ENCODE measurements around the gene RBM3. TPM values are rescaled to one million over a fixed set of nuclear protein-coding genes. Genes with fewer than 3 reads are reported as not detected.
A peak's percentile ranks its signal among the peaks of the same experiment; 100 is the strongest.

Gene RBM3
- total RNA-seq, 2 experiments from 2014 or later: 255 to 258 TPM

GRCh38 chrX:48595929-48596328 lies 21.6 kb downstream of the RBM3 start:
- Mint-ChIP-seq H3K36me3 (no peaks in the 10 kb centered on the region), H3K27ac (no peak overlapping the region)

DNA sequence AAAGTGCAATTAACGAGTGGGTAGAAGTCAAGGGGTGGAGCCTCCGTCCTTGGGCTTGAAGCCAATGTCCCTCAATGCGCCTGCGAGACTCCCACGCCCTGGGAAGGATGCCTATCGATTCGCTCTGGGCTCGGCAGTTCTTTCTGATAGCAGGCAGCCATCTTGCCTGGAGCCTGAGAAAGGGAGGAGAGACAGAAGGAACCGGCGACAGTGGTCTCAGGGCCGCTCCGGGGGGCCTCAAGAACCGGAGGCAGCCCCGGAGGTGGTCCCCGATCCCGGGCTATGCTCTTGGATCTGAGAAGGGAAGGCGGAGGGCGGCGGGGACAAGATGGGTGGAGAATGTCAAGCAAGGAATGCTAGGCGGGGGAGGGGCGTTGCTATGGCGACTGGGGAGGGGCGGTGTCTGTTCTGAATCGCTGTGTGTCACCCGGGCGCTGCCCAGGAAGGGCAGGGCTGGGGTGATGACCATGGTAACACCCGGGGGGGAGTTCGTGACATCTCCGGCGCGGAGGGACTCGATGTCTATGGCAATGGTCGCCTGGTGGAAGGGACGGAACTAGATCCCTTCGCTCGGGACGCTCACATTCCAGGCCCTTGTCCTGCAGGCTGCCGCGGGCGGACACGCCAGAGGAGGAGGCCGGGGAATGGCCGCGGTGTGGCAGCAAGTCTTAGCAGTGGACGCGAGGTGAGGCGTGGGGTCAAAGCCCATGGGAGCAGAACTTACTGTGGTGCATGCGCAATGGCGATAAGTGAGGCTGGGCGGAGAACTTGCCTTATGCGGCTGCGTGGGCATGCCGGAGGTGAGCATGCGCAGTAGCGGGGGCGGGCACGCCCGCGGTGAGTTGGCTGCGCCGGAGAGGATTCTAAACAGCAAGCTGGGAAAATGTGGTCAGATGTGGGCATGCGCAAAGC lies 23.3 kb downstream of the RBM3 start, which contains the start of gene WDR13:
TSS of gene WDR13 (plus strand) at position 140 of the 912 bp plus-strand sequence. CDS start at position 645, 505 bp downstream.
- H3K27me3 Mint-ChIP-seq: no peaks in the 10 kb centered on the region
- DNase-seq: peak; percentile 88
- peak within 1 kb of the TSS; percentile 99 for H3K27ac Mint-ChIP-seq
- H3K4me1 Mint-ChIP-seq: peaks cover 7% of the 10 kb centered on the region
- H3K9me3 Mint-ChIP-seq: no peaks in the 10 kb centered on the region
- no peaks in the 10 kb centered on the region for H3K36me3 Mint-ChIP-seq
- H3K4me3 Mint-ChIP-seq: peak within 1 kb of the TSS; percentile 97

More at GRCh38 chrX:48595929-48596328, 21.6 kb downstream of the RBM3 start:
- peaks cover 7% of the 10 kb centered on the region for H3K4me1 Mint-ChIP-seq
- H3K4me3 Mint-ChIP-seq: no peak overlapping the region
- no peak for DNase-seq
- no peaks in the 10 kb centered on the region for H3K9me3 Mint-ChIP-seq
- no peaks in the 10 kb centered on the region for H3K27me3 Mint-ChIP-seq

DNA sequence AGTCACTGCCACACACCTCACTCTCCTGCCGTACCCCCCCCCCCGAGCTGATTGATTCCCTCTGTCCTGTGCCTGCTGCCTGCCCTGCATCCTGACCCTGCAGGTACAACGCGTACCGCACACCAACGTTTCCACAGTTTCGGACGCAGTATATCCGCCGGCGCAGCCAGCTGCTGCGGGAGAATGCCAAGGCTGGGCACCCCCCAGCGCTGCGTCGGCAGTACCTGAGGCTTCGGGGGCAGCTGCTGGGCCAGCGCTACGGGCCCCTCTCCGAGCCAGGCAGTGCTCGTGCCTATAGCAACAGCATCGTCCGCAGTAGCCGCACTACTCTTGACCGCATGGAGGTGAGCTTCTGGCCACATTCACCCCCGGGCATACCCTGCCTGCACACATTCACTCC lies 24.3 kb downstream of the RBM3 start:
- DNase-seq: no peak
- peak overlapping the region; percentile 99 for H3K27ac Mint-ChIP-seq
- peaks cover 7% of the 10 kb centered on the region for H3K4me1 Mint-ChIP-seq
- H3K9me3 Mint-ChIP-seq: no peaks in the 10 kb centered on the region
- H3K4me3 Mint-ChIP-seq: peak overlapping the region; percentile 97
- no peaks in the 10 kb centered on the region for H3K36me3 Mint-ChIP-seq
- no peaks in the 10 kb centered on the region for H3K27me3 Mint-ChIP-seq

DNA sequence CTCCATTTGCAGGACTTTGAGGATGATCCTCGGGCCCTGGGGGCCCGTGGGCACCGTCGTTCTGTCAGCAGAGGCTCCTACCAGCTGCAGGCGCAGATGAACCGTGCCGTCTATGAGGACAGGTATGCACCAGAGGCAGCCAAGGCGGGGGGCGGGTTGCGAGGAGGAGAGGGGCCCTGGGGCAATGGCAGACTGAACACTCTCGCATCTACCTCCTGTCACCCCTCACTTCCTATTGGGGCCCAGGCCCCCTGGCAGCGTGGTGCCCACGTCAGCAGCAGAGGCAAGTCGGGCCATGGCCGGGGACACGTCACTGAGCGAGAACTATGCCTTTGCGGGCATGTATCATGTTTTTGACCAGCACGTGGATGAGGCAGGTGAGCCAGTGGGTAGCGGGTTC lies 25.1 kb downstream of the RBM3 start:
- H3K9me3 Mint-ChIP-seq: no peaks in the 10 kb centered on the region
- no peaks in the 10 kb centered on the region for H3K27me3 Mint-ChIP-seq
- peaks cover 7% of the 10 kb centered on the region for H3K4me1 Mint-ChIP-seq
- H3K4me3 Mint-ChIP-seq: no peak overlapping the region
- no peak for DNase-seq
- no peaks in the 10 kb centered on the region for H3K36me3 Mint-ChIP-seq
- no peak overlapping the region for H3K27ac Mint-ChIP-seq

DNA sequence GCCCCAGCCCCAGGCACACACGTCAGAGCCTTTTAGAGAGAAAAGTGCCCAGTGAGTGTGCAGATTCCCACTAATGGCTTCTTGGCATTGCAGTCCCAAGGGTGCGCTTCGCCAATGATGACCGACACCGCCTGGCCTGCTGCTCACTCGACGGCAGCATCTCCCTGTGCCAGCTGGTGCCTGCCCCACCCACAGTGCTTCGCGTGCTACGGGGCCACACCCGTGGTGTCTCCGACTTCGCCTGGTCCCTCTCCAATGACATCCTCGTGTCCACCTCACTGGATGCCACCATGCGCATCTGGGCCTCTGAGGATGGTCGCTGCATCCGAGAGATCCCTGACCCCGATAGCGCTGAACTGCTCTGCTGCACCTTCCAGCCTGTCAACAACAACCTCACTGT lies 25.9 kb downstream of the RBM3 start:
- H3K27me3 Mint-ChIP-seq: no peaks in the 10 kb centered on the region
- H3K9me3 Mint-ChIP-seq: no peaks in the 10 kb centered on the region
- H3K4me3 Mint-ChIP-seq: no peak overlapping the region
- no peak overlapping the region for H3K27ac Mint-ChIP-seq
- no peak for DNase-seq
- no peaks in the 10 kb centered on the region for H3K36me3 Mint-ChIP-seq
- peaks cover 7% of the 10 kb centered on the region for H3K4me1 Mint-ChIP-seq

GRCh38 chrX:48601741-48602394 lies 27.6 kb downstream of the RBM3 start:
- Mint-ChIP-seq H3K4me1 (peaks cover 7% of the 10 kb centered on the region), H3K27me3 (no peaks in the 10 kb centered on the region), H3K36me3 (no peaks in the 10 kb centered on the region), H3K9me3 (no peaks in the 10 kb centered on the region), H3K4me3 (no peak overlapping the region), H3K27ac (no peak overlapping the region)
- DNase-seq: no peak

DNA sequence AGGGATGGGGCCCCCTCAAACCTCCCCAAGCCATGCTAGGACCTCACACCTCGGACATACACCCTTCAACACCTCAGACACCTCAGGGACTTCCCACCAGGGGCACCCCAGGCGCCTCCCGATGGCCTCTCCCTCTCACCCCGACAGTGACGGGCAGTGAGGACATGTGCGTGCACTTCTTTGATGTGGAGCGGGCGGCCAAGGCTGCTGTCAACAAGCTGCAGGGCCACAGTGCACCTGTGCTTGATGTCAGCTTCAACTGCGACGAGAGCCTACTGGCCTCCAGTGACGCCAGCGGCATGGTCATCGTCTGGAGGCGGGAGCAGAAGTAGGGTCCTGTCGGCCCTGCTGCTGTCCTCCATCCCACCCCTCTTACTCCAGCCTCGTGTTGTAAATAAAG lies 30.4 kb downstream of the RBM3 start:
- no peak overlapping the region for H3K4me3 Mint-ChIP-seq
- H3K27ac Mint-ChIP-seq: no peak overlapping the region
- H3K36me3 Mint-ChIP-seq: no peaks in the 10 kb centered on the region
- no peaks in the 10 kb centered on the region for H3K27me3 Mint-ChIP-seq
- no peaks in the 10 kb centered on the region for H3K4me1 Mint-ChIP-seq
- no peaks in the 10 kb centered on the region for H3K9me3 Mint-ChIP-seq
- DNase-seq: no peak

- Mint-ChIP-seq H3K9me3 (no peaks in the 10 kb centered on the region), H3K27ac (no peak overlapping the region), H3K36me3 (no peaks in the 10 kb centered on the region), H3K4me1 (no peaks in the 10 kb centered on the region), H3K27me3 (no peaks in the 10 kb centered on the region), H3K4me3 (no peak overlapping the region)
- DNase-seq: no peak
Measured at GRCh38 chrX:48606091-48606490, 31.8 kb downstream of the RBM3 start.

- no peak for DNase-seq
- no peaks in the 10 kb centered on the region for H3K4me1 Mint-ChIP-seq
Measured at GRCh38 chrX:48611703-48612102, 37.4 kb downstream of the RBM3 start.

DNA sequence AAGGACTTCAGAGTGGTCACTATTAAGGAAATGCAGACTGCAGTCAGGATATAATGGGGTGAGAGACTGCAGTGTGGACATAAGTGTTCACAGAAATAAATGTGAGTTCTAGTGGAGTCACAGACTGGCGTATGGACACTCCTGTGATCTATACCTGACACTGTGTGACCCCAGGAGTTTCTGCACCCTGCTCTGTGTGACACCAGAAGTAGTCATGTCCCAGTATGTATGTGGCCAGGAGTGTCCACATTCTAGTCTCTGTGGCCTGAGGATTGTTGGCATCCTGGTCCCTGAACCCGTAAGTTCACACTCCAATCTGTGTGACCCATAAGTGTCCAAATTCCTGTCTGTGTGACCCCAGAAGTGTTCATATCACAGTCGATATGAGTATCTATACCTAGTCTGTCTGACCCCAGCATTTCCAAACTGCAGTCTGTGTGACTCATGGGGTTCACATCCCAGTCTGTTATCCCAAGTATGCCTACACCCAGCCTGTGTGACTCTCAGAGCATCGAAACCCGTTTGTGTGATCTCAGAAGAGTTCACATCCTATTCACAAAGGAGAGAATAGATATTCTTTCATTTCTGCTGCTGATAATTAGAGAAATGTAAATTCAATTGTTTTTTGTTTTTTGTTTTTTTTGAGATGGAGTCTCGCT lies 39.3 kb downstream of the RBM3 start:
- H3K9me3 Mint-ChIP-seq: no peaks in the 10 kb centered on the region
- H3K4me1 Mint-ChIP-seq: peaks cover 3% of the 10 kb centered on the region
- DNase-seq: no peak
- H3K36me3 Mint-ChIP-seq: no peaks in the 10 kb centered on the region
- H3K27ac Mint-ChIP-seq: no peak overlapping the region
- H3K4me3 Mint-ChIP-seq: no peak overlapping the region
- no peaks in the 10 kb centered on the region for H3K27me3 Mint-ChIP-seq

More at GRCh38 chrX:48611703-48612102, 37.4 kb downstream of the RBM3 start:
- Mint-ChIP-seq H3K4me3 (no peak overlapping the region), H3K27me3 (no peaks in the 10 kb centered on the region), H3K27ac (no peak overlapping the region), H3K9me3 (no peaks in the 10 kb centered on the region), H3K36me3 (no peaks in the 10 kb centered on the region)

- Mint-ChIP-seq H3K27me3 (no peaks in the 10 kb centered on the region), H3K4me3 (no peak overlapping the region), H3K4me1 (peaks cover 3% of the 10 kb centered on the region), H3K36me3 (no peaks in the 10 kb centered on the region), H3K27ac (no peak overlapping the region), H3K9me3 (no peaks in the 10 kb centered on the region)
- DNase-seq: no peak
Measured at GRCh38 chrX:48616576-48616975, 42.3 kb downstream of the RBM3 start.

GRCh38 chrX:48617542-48618340 lies 43.5 kb downstream of the RBM3 start:
- Mint-ChIP-seq H3K36me3 (no peaks in the 10 kb centered on the region), H3K4me3 (no peak overlapping the region), H3K4me1 (peaks cover 3% of the 10 kb centered on the region), H3K9me3 (no peaks in the 10 kb centered on the region), H3K27ac (no peak overlapping the region), H3K27me3 (no peaks in the 10 kb centered on the region)
- no peak for DNase-seq

GRCh38 chrX:48626401-48627298 lies 52.4 kb downstream of the RBM3 start:
- Mint-ChIP-seq H3K27ac (no peak overlapping the region), H3K27me3 (no peaks in the 10 kb centered on the region), H3K36me3 (no peaks in the 10 kb centered on the region), H3K4me3 (no peak overlapping the region), H3K9me3 (no peaks in the 10 kb centered on the region), H3K4me1 (peaks cover 4% of the 10 kb centered on the region)
- no peak for DNase-seq

Measured in activated naive CD8-positive, alpha-beta T cell treated with anti-CD3 and anti-CD28 coated beads for 36 hours (primary cell).